ENCODE results near the gene ADAM17. TPM values are rescaled to one million over a fixed set of nuclear protein-coding genes. Genes with fewer than 3 reads are reported as not detected.

The ADAM17 gene
- total and polyA plus RNA-seq, 10 of the 15 experiments (the other 5 are each of a cell fraction or from before 2014, with no cell fraction given): 2.3 to 18.5 (median 13.4) TPM

GRCh38 chr2:9451231-9451630, 104.4 kb downstream of the ADAM17 start:
- ATAC-seq (no peak), FAIRE-seq (no peak), DNase-seq (ENCODE audit: low read depth, low spot score) (no peak)
- H3K4me2 ChIP-seq (ENCODE audit: control insufficient read depth, insufficient read depth): no peak overlapping the region
- ChIA-PET POLR2A (interaction anchor here (0.6 kb wide), 1 partner anchor 16 kb away, joined by 4 read pairs; no protein-coding TSS in a partner anchor), CTCF (no interaction called here), RAD21 (ENCODE audit: unreplicated experiment) (no interaction called here), SMC1A (ENCODE audit: uncharacterized antibody, unreplicated experiment) (no interaction called here)
- no peaks in the 10 kb centered on the region for H4K20me1 ChIP-seq (ENCODE audit: control insufficient read depth, insufficient read depth)
- H3K27me3 ChIP-seq (replicated peaks in 1 of 2; ENCODE audit: control insufficient read depth in 2 of 2, insufficient read depth in 2 of 2, low read length in 1 of 2): no peaks in the 10 kb centered on the region
- no peak overlapping the region for H3K27ac ChIP-seq (ENCODE audit: control insufficient read depth, insufficient read depth)
- no peak for TF ChIP-seq MEF2B (IDR thresholded peaks at IDR 0.05; ENCODE audit: partially characterized antibody, poor library complexity, severe bottlenecking)
- no peak for TF ChIP-seq SMC3 (IDR thresholded peaks at IDR 0.05; ENCODE audit: borderline replicate concordance, low read length)
- TF ChIP-seq KAT2A (conservative IDR thresholded peaks at IDR 0.05; ENCODE audit: control insufficient read depth, low read depth, low read length): no peak
- no peak for TF ChIP-seq E2F8 (IDR thresholded peaks at IDR 0.05; ENCODE audit: low read depth, partially characterized antibody)
- TF ChIP-seq ZBTB33 (IDR thresholded peaks at IDR 0.05): no peak
- TF ChIP-seq SRF (IDR thresholded peaks at IDR 0.05; ENCODE audit: low read depth in 2 of 2, low read length in 2 of 2): no peak
- TF ChIP-seq BACH1 (IDR thresholded peaks at IDR 0.05; ENCODE audit: borderline replicate concordance): no peak
- no peak for TF ChIP-seq CBFB (IDR thresholded peaks at IDR 0.05; ENCODE audit: low read depth)
- no peak for TF ChIP-seq FOS (IDR thresholded peaks at IDR 0.05; ENCODE audit: borderline replicate concordance, extremely low read depth, insufficient read length)
- TF ChIP-seq PAX8 (IDR thresholded peaks at IDR 0.05): no peak
- TF ChIP-seq TAF1 (IDR thresholded peaks at IDR 0.05; ENCODE audit: borderline replicate concordance, low read depth, low read length): no peak
- no peak for TF ChIP-seq RAD51 (IDR thresholded peaks at IDR 0.05)
- no peak for TF ChIP-seq IKZF1 (conservative IDR thresholded peaks at IDR 0.05)
- TF ChIP-seq EGR1 (IDR thresholded peaks at IDR 0.05; ENCODE audit: borderline replicate concordance in 1 of 2, low read depth in 2 of 2, low read length in 2 of 2): no peak
- TF ChIP-seq CHD1 (IDR thresholded peaks at IDR 0.05; ENCODE audit: low read depth, low read length): no peak
- no peak for TF ChIP-seq BMI1 (IDR thresholded peaks at IDR 0.05; ENCODE audit: borderline replicate concordance)
- WGBS (ENCODE audit: insufficient coverage, insufficient replicate concordance, low lambda C conversion rate, missing lambda C conversion rate): 89% methylated on average over 1 of the region's 1 CpG
- intact Hi-C loops (cut with micrococcal nuclease; ENCODE audit: unreplicated experiment): no loop called here
- no peak overlapping the region for H3K4me3 ChIP-seq
- H2AFZ ChIP-seq (ENCODE audit: control insufficient read depth, low read depth, low read length): no peak overlapping the region
- no peaks in the 10 kb centered on the region for H3K79me2 ChIP-seq (ENCODE audit: control insufficient read depth, insufficient read depth, low read length)
- H3K9me3 ChIP-seq (replicated peaks; ENCODE audit: control insufficient read depth, insufficient read depth, low read length): no peaks in the 10 kb centered on the region
- in situ Hi-C loops (cut with MboI): no loop called here
- BruUV-seq (replicated peaks): no TSS peak
- no peaks in the 10 kb centered on the region for H3K4me1 ChIP-seq (ENCODE audit: control insufficient read depth, insufficient read depth, low read length)
- H3K36me3 ChIP-seq (ENCODE audit: control insufficient read depth in 2 of 2, insufficient read depth in 2 of 2, low read length in 1 of 2): peaks cover 0 to 13% of the 10 kb centered on the region in 2 experiments
- no peak overlapping the region for H3K9ac ChIP-seq (ENCODE audit: control insufficient read depth, insufficient read depth, low read length)

Measured in GM12878 (cell line).